ENCODE data around the gene PRSS50. TPM values are rescaled to one million over a fixed set of nuclear protein-coding genes. Genes with fewer than 3 reads are reported as not detected.

PRSS50 gene
- total RNA-seq, 1 experiment from 2014 or later, result not detected

GRCh38 chr3:46713898-46714552, 3.6 kb downstream of the PRSS50 start:
- H3K4me3 ChIP-seq (ENCODE audit: low read depth, low read length), result no peak overlapping the region
- DNase-seq, result peak in 1 of 2 experiments; percentile 20
- no peaks in the 10 kb centered on the region for H3K36me3 ChIP-seq (ENCODE audit: control insufficient read depth, insufficient read depth, low read length)
- Mint-ChIP-seq H3K27me3 (ENCODE audit: insufficient read depth, unreplicated experiment) (no peaks in the 10 kb centered on the region), H3K36me3 (ENCODE audit: insufficient read depth, unreplicated experiment) (peaks cover 6% of the 10 kb centered on the region), H3K27ac (ENCODE audit: unreplicated experiment) (no peak overlapping the region), H3K4me1 (ENCODE audit: low read depth, unreplicated experiment) (no peaks in the 10 kb centered on the region), H3K4me3 (ENCODE audit: unreplicated experiment) (no peak overlapping the region), H3K9me3 (ENCODE audit: unreplicated experiment) (no peaks in the 10 kb centered on the region)
- POLR2A ChIA-PET, result no interaction called here
- intact Hi-C loops (cut with micrococcal nuclease; ENCODE audit: unreplicated experiment), result no loop called here
- no peaks in the 10 kb centered on the region for H3K27me3 ChIP-seq (replicated peaks; ENCODE audit: control insufficient read depth, insufficient read depth, low read length)
- H3K4me1 ChIP-seq, result peaks cover 10% of the 10 kb centered on the region
- no TSS peak for BruUV-seq (replicated peaks)
- CTCF ChIA-PET, result no interaction called here
- TF ChIP-seq CTCF (IDR thresholded peaks at IDR 0.05; ENCODE audit: insufficient read depth in 1 of 2, low read depth in 1 of 2, low read length in 1 of 2, severe bottlenecking in 1 of 2, unreplicated experiment in 1 of 2), result no peak
- no peaks in the 10 kb centered on the region for H3K9me3 ChIP-seq

- CTCF ChIA-PET, result no interaction called here
Observed at GRCh38 chr3:46713050-46713897, 4.4 kb downstream of the PRSS50 start.

More at GRCh38 chr3:46713050-46713897, 4.4 kb downstream of the PRSS50 start:
- BruUV-seq (replicated peaks), result no TSS peak
- peak in 1 of 2 experiments; percentile 17 for DNase-seq
- Histone ChIP-seq H3K27me3 (replicated peaks; ENCODE audit: control insufficient read depth, insufficient read depth, low read length) (no peaks in the 10 kb centered on the region), H3K4me1 (peaks cover 10% of the 10 kb centered on the region), H3K36me3 (ENCODE audit: control insufficient read depth, insufficient read depth, low read length) (no peaks in the 10 kb centered on the region), H3K9me3 (no peaks in the 10 kb centered on the region), H3K4me3 (ENCODE audit: low read depth, low read length) (no peak overlapping the region)
- Mint-ChIP-seq H3K4me3 (ENCODE audit: unreplicated experiment) (no peak overlapping the region), H3K4me1 (ENCODE audit: low read depth, unreplicated experiment) (no peaks in the 10 kb centered on the region), H3K9me3 (ENCODE audit: unreplicated experiment) (no peaks in the 10 kb centered on the region), H3K27ac (ENCODE audit: unreplicated experiment) (peak overlapping the region; percentile 72), H3K27me3 (ENCODE audit: insufficient read depth, unreplicated experiment) (no peaks in the 10 kb centered on the region), H3K36me3 (ENCODE audit: insufficient read depth, unreplicated experiment) (peaks cover 6% of the 10 kb centered on the region)
- TF ChIP-seq CTCF (IDR thresholded peaks at IDR 0.05; ENCODE audit: insufficient read depth in 1 of 2, low read depth in 1 of 2, low read length in 1 of 2, severe bottlenecking in 1 of 2, unreplicated experiment in 1 of 2), result no peak
- POLR2A ChIA-PET, result no interaction called here
- intact Hi-C loops (cut with micrococcal nuclease; ENCODE audit: unreplicated experiment), result no loop called here
